Progenitor cell of endocrine pancreas (in vitro differentiated cells): ENCODE data around the gene ZNF564. TPM values are rescaled to one million over a fixed set of nuclear protein-coding genes. Genes with fewer than 3 reads are reported as not detected.

Source experiments
- DNase-seq: peaks from one replicate; pipeline ENCODE4 v3.0.0; 2021; ENCODE audit warnings: low spot score; ENCODE audit not compliant: unreplicated experiment
- H3K27ac Mint-ChIP-seq: 2 replicates; pipeline ENCODE4 v1.8.0; 2021; ENCODE audit warnings: mild to moderate bottlenecking, moderate library complexity, mixed read lengths
- H3K27me3 Mint-ChIP-seq: 2 replicates; pipeline ENCODE4 v1.8.0; 2021; ENCODE audit warnings: mixed read lengths
- H3K36me3 Mint-ChIP-seq: 2 replicates; pipeline ENCODE4 v1.8.0; 2022; ENCODE audit warnings: mixed read lengths; ENCODE audit not compliant: insufficient read depth
- H3K4me1 Mint-ChIP-seq: 2 replicates; pipeline ENCODE4 v1.8.0; 2021; ENCODE audit warnings: low read depth, mixed read lengths
- H3K4me3 Mint-ChIP-seq: 2 replicates; pipeline ENCODE4 v1.8.0; 2021; ENCODE audit warnings: low read depth, mild to moderate bottlenecking, moderate library complexity, mixed read lengths
- H3K9me3 Mint-ChIP-seq: 2 replicates; pipeline ENCODE4 v1.8.0; 2021; ENCODE audit warnings: low read depth, mixed read lengths
- total RNA-seq: library from RNA; stranded (reverse); gene quantifications from 2 replicates; pipeline ENCODE4 v1.2.1, GENCODE V29; 2021
- TF ChIP-seq, protein P1 (sequence below): fragments of 200-600 bp; sonication (generic); IDR thresholded peaks from one replicate; pipeline ENCODE4 v1.5.0; 2021; ENCODE audit warnings: antibody characterized with exemption, mild to moderate bottlenecking; ENCODE audit not compliant: unreplicated experiment

The ZNF564 gene
- total RNA-seq, 1 donor from 2014 or later, result 23.1 TPM

DNA sequence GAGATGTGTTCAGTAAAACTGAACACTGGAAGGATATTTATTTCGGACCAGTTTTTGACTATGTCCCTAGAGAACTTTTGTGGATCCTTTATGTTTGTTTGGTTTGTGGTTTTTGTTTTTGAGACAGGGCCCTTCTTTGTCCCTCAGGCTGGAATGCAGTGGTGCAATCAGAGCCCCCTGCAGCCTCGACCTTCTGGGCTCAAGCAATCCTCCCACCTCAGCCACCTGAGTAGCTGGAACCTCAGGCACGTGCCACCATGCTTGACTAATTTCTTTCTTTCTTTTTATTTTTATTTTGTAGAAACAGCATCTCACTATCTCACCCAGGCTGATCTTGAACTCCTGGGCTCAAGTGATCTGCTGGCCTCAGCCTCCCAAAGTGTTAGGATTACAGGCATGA, 65.7 kb downstream of the ZNF564 start:
- no peaks in the 10 kb centered on the region for H3K9me3 Mint-ChIP-seq
- TF ChIP-seq, protein P1, sequence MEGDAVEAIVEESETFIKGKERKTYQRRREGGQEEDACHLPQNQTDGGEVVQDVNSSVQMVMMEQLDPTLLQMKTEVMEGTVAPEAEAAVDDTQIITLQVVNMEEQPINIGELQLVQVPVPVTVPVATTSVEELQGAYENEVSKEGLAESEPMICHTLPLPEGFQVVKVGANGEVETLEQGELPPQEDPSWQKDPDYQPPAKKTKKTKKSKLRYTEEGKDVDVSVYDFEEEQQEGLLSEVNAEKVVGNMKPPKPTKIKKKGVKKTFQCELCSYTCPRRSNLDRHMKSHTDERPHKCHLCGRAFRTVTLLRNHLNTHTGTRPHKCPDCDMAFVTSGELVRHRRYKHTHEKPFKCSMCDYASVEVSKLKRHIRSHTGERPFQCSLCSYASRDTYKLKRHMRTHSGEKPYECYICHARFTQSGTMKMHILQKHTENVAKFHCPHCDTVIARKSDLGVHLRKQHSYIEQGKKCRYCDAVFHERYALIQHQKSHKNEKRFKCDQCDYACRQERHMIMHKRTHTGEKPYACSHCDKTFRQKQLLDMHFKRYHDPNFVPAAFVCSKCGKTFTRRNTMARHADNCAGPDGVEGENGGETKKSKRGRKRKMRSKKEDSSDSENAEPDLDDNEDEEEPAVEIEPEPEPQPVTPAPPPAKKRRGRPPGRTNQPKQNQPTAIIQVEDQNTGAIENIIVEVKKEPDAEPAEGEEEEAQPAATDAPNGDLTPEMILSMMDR, result no peak
- peaks cover 2% of the 10 kb centered on the region for H3K36me3 Mint-ChIP-seq
- no peaks in the 10 kb centered on the region for H3K27me3 Mint-ChIP-seq
- H3K4me3 Mint-ChIP-seq, result peak overlapping the region; percentile 91
- DNase-seq, result no peak
- H3K27ac Mint-ChIP-seq, result peak overlapping the region; percentile 99
- H3K4me1 Mint-ChIP-seq, result peaks cover 22% of the 10 kb centered on the region

- Mint-ChIP-seq H3K4me3 (peak overlapping the region; percentile 91), H3K27ac (peak overlapping the region; percentile 99)
- no peak for DNase-seq
Measured at GRCh38 chr19:12485052-12485416, 66.2 kb downstream of the ZNF564 start.

DNA sequence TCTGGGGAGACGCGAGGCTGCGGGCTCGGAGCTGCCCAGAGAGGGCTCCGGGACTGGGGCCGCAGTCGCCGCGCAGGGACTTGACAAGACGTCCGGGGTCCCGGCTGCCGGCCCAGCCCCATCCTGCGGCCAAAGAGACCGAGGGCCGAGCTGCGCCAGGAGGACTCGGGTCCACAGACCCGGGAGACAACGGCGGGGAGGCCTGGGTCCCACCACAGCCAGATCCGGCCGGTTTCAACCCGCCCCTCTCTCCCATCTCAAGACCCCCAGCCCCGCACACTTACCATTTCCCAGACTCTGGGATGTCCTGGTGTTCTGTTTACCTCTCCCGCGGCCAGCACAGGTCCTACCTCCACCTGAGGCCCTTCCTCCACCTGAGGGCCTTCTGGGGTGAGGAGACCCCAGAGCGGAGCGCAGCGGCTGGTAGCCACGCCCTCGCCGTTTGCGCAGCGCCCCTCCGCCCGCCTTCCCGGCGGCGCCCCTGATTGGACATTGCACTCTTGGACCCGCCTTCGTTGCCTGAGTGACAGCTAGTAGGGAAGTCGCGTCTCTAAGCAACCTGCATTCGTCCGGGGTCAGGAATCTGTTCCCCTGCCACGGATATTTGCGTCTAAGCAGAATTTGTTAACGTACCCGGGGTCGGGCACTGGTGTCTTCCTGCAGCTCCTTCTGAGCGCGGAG, 66.8 kb downstream of the ZNF564 start, which contains the start of gene ZNF709:
TSS of gene ZNF709 (minus strand) at position 446 of the 681 bp plus-strand sequence. CDS start at position 287, 159 bp downstream.
- peaks cover 2% of the 10 kb centered on the region for H3K36me3 Mint-ChIP-seq
- H3K27ac Mint-ChIP-seq, result peak within 1 kb of the TSS; percentile 99
- TF ChIP-seq, protein P1, result no peak
- peaks cover 22% of the 10 kb centered on the region for H3K4me1 Mint-ChIP-seq
- no peaks in the 10 kb centered on the region for H3K9me3 Mint-ChIP-seq
- H3K27me3 Mint-ChIP-seq, result no peaks in the 10 kb centered on the region
- peak; percentile 92 for DNase-seq
- H3K4me3 Mint-ChIP-seq, result peak within 1 kb of the TSS; percentile 91

More at GRCh38 chr19:12485052-12485416, 66.2 kb downstream of the ZNF564 start:
- Mint-ChIP-seq H3K36me3 (peaks cover 2% of the 10 kb centered on the region), H3K4me1 (peaks cover 22% of the 10 kb centered on the region), H3K9me3 (no peaks in the 10 kb centered on the region), H3K27me3 (no peaks in the 10 kb centered on the region)
- TF ChIP-seq, protein P1, result no peak

- peak overlapping the region; percentile 93 for H3K27ac Mint-ChIP-seq
- peaks cover 22% of the 10 kb centered on the region for H3K4me1 Mint-ChIP-seq
- H3K36me3 Mint-ChIP-seq, result peaks cover 2% of the 10 kb centered on the region
- DNase-seq, result no peak
- no peaks in the 10 kb centered on the region for H3K9me3 Mint-ChIP-seq
- peak overlapping the region; percentile 91 for H3K4me3 Mint-ChIP-seq
- H3K27me3 Mint-ChIP-seq, result no peaks in the 10 kb centered on the region
- TF ChIP-seq, protein P1, result no peak
Measured at GRCh38 chr19:12484011-12484370, 67.3 kb downstream of the ZNF564 start.

DNA sequence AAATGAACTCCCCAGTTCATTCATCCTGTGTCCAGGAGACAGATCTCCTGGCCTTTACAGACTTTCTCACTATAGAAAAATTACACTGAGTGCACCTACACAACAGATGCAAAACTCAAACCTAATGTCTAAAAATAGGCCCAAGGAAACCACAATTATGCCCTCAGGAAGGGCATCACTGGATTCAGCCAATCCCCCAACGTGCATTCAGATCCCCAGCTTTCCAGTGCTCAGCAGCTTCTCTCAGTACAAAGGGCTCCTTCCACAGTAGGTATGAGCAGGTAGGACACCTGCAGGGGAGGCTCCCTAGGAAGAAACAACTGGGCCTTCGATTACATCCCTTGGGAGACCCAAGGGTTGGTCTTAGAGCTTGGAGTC, 68.8 kb downstream of the ZNF564 start:
- H3K4me3 Mint-ChIP-seq, result peak overlapping the region; percentile 48
- H3K36me3 Mint-ChIP-seq, result peaks cover 2% of the 10 kb centered on the region
- H3K9me3 Mint-ChIP-seq, result no peaks in the 10 kb centered on the region
- peaks cover 22% of the 10 kb centered on the region for H3K4me1 Mint-ChIP-seq
- peak overlapping the region; percentile 51 for H3K27ac Mint-ChIP-seq
- H3K27me3 Mint-ChIP-seq, result no peaks in the 10 kb centered on the region
- no peak for DNase-seq
- TF ChIP-seq, protein P1, result no peak
